Measurements from ENCODE around the gene MAST3.

The MAST3 gene

GRCh38 chr19:18063463-18063862, 34.1 kb upstream of the MAST3 start:
- no peak overlapping the region for H3K4me3 Mint-ChIP-seq
- H3K4me1 Mint-ChIP-seq, result peaks cover 4% of the 10 kb centered on the region
- H3K36me3 Mint-ChIP-seq (ENCODE audit: low read depth), result no peaks in the 10 kb centered on the region
- no peaks in the 10 kb centered on the region for H3K9me3 Mint-ChIP-seq
- TF ChIP-seq CTCF (IDR thresholded peaks at IDR 0.05), result no peak
- DNase-seq, result peak; percentile 36
- peaks cover 26% of the 10 kb centered on the region for H3K27me3 Mint-ChIP-seq (ENCODE audit: low read depth, poor library complexity)
- no peak overlapping the region for H3K27ac Mint-ChIP-seq

GRCh38 chr19:18065173-18065495, 32.4 kb upstream of the MAST3 start:
- DNase-seq, result no peak
- no peaks in the 10 kb centered on the region for H3K9me3 Mint-ChIP-seq
- no peak overlapping the region for H3K4me3 Mint-ChIP-seq
- H3K36me3 Mint-ChIP-seq (ENCODE audit: low read depth), result no peaks in the 10 kb centered on the region
- no peak for TF ChIP-seq CTCF (IDR thresholded peaks at IDR 0.05)
- H3K4me1 Mint-ChIP-seq, result no peaks in the 10 kb centered on the region
- H3K27ac Mint-ChIP-seq, result no peak overlapping the region
- peaks cover 29% of the 10 kb centered on the region for H3K27me3 Mint-ChIP-seq (ENCODE audit: low read depth, poor library complexity)

- peaks cover 21% of the 10 kb centered on the region for H3K27me3 Mint-ChIP-seq (ENCODE audit: low read depth, poor library complexity)
- no peaks in the 10 kb centered on the region for H3K9me3 Mint-ChIP-seq
- no peaks in the 10 kb centered on the region for H3K36me3 Mint-ChIP-seq (ENCODE audit: low read depth)
- H3K4me3 Mint-ChIP-seq, result no peak overlapping the region
- H3K27ac Mint-ChIP-seq, result no peak overlapping the region
- no peak for DNase-seq
- no peak for TF ChIP-seq CTCF (IDR thresholded peaks at IDR 0.05)
- no peaks in the 10 kb centered on the region for H3K4me1 Mint-ChIP-seq
Measured at GRCh38 chr19:18068395-18068794, 29.2 kb upstream of the MAST3 start.

GRCh38 chr19:18069383-18069782, 28.2 kb upstream of the MAST3 start:
- Mint-ChIP-seq H3K27me3 (ENCODE audit: low read depth, poor library complexity) (peaks cover 18% of the 10 kb centered on the region), H3K4me1 (no peaks in the 10 kb centered on the region), H3K27ac (no peak overlapping the region), H3K4me3 (no peak overlapping the region), H3K9me3 (no peaks in the 10 kb centered on the region), H3K36me3 (ENCODE audit: low read depth) (no peaks in the 10 kb centered on the region)
- DNase-seq, result no peak
- no peak for TF ChIP-seq CTCF (IDR thresholded peaks at IDR 0.05)

- no peak for DNase-seq
- Mint-ChIP-seq H3K27ac (no peak overlapping the region), H3K36me3 (ENCODE audit: low read depth) (no peaks in the 10 kb centered on the region), H3K4me1 (no peaks in the 10 kb centered on the region), H3K27me3 (ENCODE audit: low read depth, poor library complexity) (peaks cover 15% of the 10 kb centered on the region), H3K9me3 (no peaks in the 10 kb centered on the region), H3K4me3 (no peak overlapping the region)
- TF ChIP-seq CTCF (IDR thresholded peaks at IDR 0.05), result no peak
Measured at GRCh38 chr19:18070181-18070580, 27.4 kb upstream of the MAST3 start.

GRCh38 chr19:18072335-18072734, 25.2 kb upstream of the MAST3 start:
- H3K36me3 Mint-ChIP-seq (ENCODE audit: low read depth), result no peaks in the 10 kb centered on the region
- H3K27me3 Mint-ChIP-seq (ENCODE audit: low read depth, poor library complexity), result peaks cover 11% of the 10 kb centered on the region
- TF ChIP-seq CTCF (IDR thresholded peaks at IDR 0.05), result no peak
- DNase-seq, result no peak
- H3K4me1 Mint-ChIP-seq, result no peaks in the 10 kb centered on the region
- no peak overlapping the region for H3K4me3 Mint-ChIP-seq
- H3K27ac Mint-ChIP-seq, result no peak overlapping the region
- no peaks in the 10 kb centered on the region for H3K9me3 Mint-ChIP-seq

Data from nephron progenitor cell (in vitro differentiated cells).